ENCODE data around the gene PSMD6. TPM values are rescaled to one million over a fixed set of nuclear protein-coding genes. Genes with fewer than 3 reads are reported as not detected.

Gene PSMD6
- total and polyA plus RNA-seq, 10 of the 15 experiments (the other 5 are each of a cell fraction or from before 2014, with no cell fraction given) = 68.7 to 199 (median 106) TPM

GRCh38 chr3:64019879-64020278 lies 3.4 kb downstream of the PSMD6 start:
- no peak for FAIRE-seq
- Histone ChIP-seq H3K9me3 (replicated peaks; ENCODE audit: control insufficient read depth, insufficient read depth, low read length) (no peaks in the 10 kb centered on the region), H4K20me1 (ENCODE audit: control insufficient read depth, insufficient read depth) (no peaks in the 10 kb centered on the region), H3K27me3 (replicated peaks in 1 of 2; ENCODE audit: control insufficient read depth in 2 of 2, insufficient read depth in 2 of 2, low read length in 1 of 2) (no peaks in the 10 kb centered on the region), H3K9ac (ENCODE audit: control insufficient read depth, insufficient read depth, low read length) (no peak overlapping the region), H3K4me3 (no peak overlapping the region), H2AFZ (ENCODE audit: control insufficient read depth, low read depth, low read length) (no peak overlapping the region), H3K79me2 (ENCODE audit: control insufficient read depth, insufficient read depth, low read length) (peaks cover 29% of the 10 kb centered on the region), H3K4me1 (ENCODE audit: control insufficient read depth, insufficient read depth, low read length) (no peaks in the 10 kb centered on the region), H3K36me3 (ENCODE audit: control insufficient read depth in 2 of 2, insufficient read depth in 2 of 2, low read length in 1 of 2) (peaks cover 0 to 16% of the 10 kb centered on the region in 2 experiments; a peak in 2 of 4 replicates), H3K4me2 (ENCODE audit: control insufficient read depth, insufficient read depth) (no peak overlapping the region), H3K27ac (ENCODE audit: control insufficient read depth, insufficient read depth) (no peak overlapping the region)
- intact Hi-C loops (cut with micrococcal nuclease; ENCODE audit: unreplicated experiment) (no loop called here), in situ Hi-C loops (cut with MboI) (no loop called here)
- ChIA-PET RAD21 (ENCODE audit: unreplicated experiment) (interaction anchor here (1.8 kb wide), 1 partner anchor 16 kb away, joined by 5 read pairs; no protein-coding TSS in a partner anchor), SMC1A (ENCODE audit: uncharacterized antibody, unreplicated experiment) (interaction anchor here (0.7 to 2.4 kb wide), 5 partner anchors 12 to 465 kb away, joined by 3 to 11 read pairs (median 4); no protein-coding TSS in a partner anchor), CTCF (interaction anchor here (0.7 to 2.0 kb wide), 7 partner anchors 9 to 669 kb away, joined by 3 to 10 read pairs (median 3); no protein-coding TSS in a partner anchor), POLR2A (no interaction called here)
- no peak for ATAC-seq
- DNase-seq (ENCODE audit: low read depth, low spot score) = no peak
- no TSS peak for BruUV-seq (replicated peaks)
- 96% methylated on average over 2 of the region's 2 CpGs for WGBS (ENCODE audit: insufficient coverage, insufficient replicate concordance, low lambda C conversion rate, missing lambda C conversion rate)
- TF ChIP-seq ETV6 (conservative IDR thresholded peaks at IDR 0.05 in 1 of 2, IDR thresholded peaks at IDR 0.05 in 1 of 2; ENCODE audit: borderline replicate concordance in 1 of 2, low read depth in 1 of 2) = 0 out of 4 replicates have a peak, but pooled peaks of 1 of the 2 experiments have one; percentile 81
- no peak for TF ChIP-seq CBX3 (IDR thresholded peaks at IDR 0.05; ENCODE audit: borderline replicate concordance, low read depth)
- TF ChIP-seq E4F1 (IDR thresholded peaks at IDR 0.05; ENCODE audit: borderline replicate concordance, partially characterized antibody) = no peak
- peak; percentile 71; the same call in 1 of the 2 replicates for TF ChIP-seq NFXL1 (IDR thresholded peaks at IDR 0.05; ENCODE audit: borderline replicate concordance)
- TF ChIP-seq FOS (IDR thresholded peaks at IDR 0.05; ENCODE audit: borderline replicate concordance, extremely low read depth, insufficient read length) = no peak
